Neural progenitor cell (in vitro differentiated cells): ENCODE measurements around the gene EGLN1. TPM values are rescaled to one million over a fixed set of nuclear protein-coding genes. Genes with fewer than 3 reads are reported as not detected.

Experiments
- DNase-seq: peaks from one replicate; pipeline ENCODE4 v3.0.0-alpha.2; 2016; ENCODE audit warnings: low spot score
- H2AFZ ChIP-seq: fragments of 200-600 bp; sonication (generic); replicated peaks from 2 replicates; pipeline ENCODE4 v1.6.1; 2016; ENCODE audit warnings: antibody characterized with exemption
- H3F3A ChIP-seq: fragments of 200-600 bp; sonication (generic); 2 replicates; pipeline ENCODE4 v1.6.1; 2016; ENCODE audit warnings: antibody characterized with exemption, low read depth
- H3K27ac ChIP-seq: fragments of 200-600 bp; sonication (generic); 2 replicates; pipeline ENCODE4 v1.5.1; 2016; ENCODE audit warnings: mild to moderate bottlenecking
- H3K27me3 ChIP-seq: fragments of 200-600 bp; sonication (generic); 2 replicates; pipeline ENCODE4 v1.6.1; 2016; ENCODE audit warnings: mild to moderate bottlenecking, moderate library complexity
- H3K36me3 ChIP-seq: fragments of 200-600 bp; sonication (generic); 2 replicates; pipeline ENCODE4 v1.5.1; 2016
- H3K4me1 ChIP-seq: fragments of 200-600 bp; sonication (generic); 2 replicates; pipeline ENCODE4 v1.6.1; 2016; ENCODE audit warnings: mixed run types
- H3K4me2 ChIP-seq: fragments of 200-600 bp; sonication (generic); 2 replicates; pipeline ENCODE4 v1.6.1; 2016
- H3K4me3 ChIP-seq: fragments of 200-600 bp; sonication (generic); 2 replicates; pipeline ENCODE4 v1.5.1; 2016
- H3K79me2 ChIP-seq: fragments of 200-600 bp; sonication (generic); 2 replicates; pipeline ENCODE4 v1.6.1; 2016; ENCODE audit warnings: low read depth
- H3K9ac ChIP-seq: fragments of 200-600 bp; sonication (generic); 2 replicates; pipeline ENCODE4 v1.6.1; 2016
- H3K9me3 ChIP-seq: fragments of 200-600 bp; sonication (generic); 2 replicates; pipeline ENCODE4 v1.5.1; 2016; ENCODE audit warnings: low read depth
- H4K20me1 ChIP-seq: fragments of 200-600 bp; sonication (generic); 2 replicates; pipeline ENCODE4 v1.6.1; 2016; ENCODE audit warnings: low read depth
- H3K27ac Mint-ChIP-seq: 3 replicates; pipeline ENCODE4 v1.8.0; 2021; ENCODE audit warnings: mixed read lengths
- H3K27me3 Mint-ChIP-seq: 2 replicates; pipeline ENCODE4 v1.8.0; 2022; ENCODE audit warnings: low read depth, mild to moderate bottlenecking, inconsistent platforms, moderate library complexity, mixed read lengths; ENCODE audit not compliant: insufficient read depth
- H3K36me3 Mint-ChIP-seq: 3 replicates; pipeline ENCODE4 v1.8.0; 2021; ENCODE audit warnings: mixed read lengths
- H3K4me1 Mint-ChIP-seq: 3 replicates; pipeline ENCODE4 v1.8.0; 2021; ENCODE audit warnings: mixed read lengths
- H3K4me3 Mint-ChIP-seq: 3 replicates; pipeline ENCODE4 v1.8.0; 2021; ENCODE audit warnings: mild to moderate bottlenecking, moderate library complexity, mixed read lengths
- H3K9me3 Mint-ChIP-seq: 3 replicates; pipeline ENCODE4 v1.8.0; 2020; ENCODE audit warnings: mixed read lengths
- CTCF ChIP-seq: fragments of 200-600 bp; sonication (generic); IDR thresholded peaks from 2 replicates; pipeline ENCODE4 v1.5.1; 2017; ENCODE audit warnings: antibody characterized with exemption, mild to moderate bottlenecking
- EZH2 ChIP-seq: fragments of 200-600 bp; sonication (generic); IDR thresholded peaks from 2 replicates; pipeline ENCODE4 v1.6.1; 2017; ENCODE audit warnings: antibody characterized with exemption, mild to moderate bottlenecking, moderate library complexity
- EZH2phosphoT487 ChIP-seq: fragments of 200-600 bp; sonication (generic); IDR thresholded peaks from 2 replicates; pipeline ENCODE4 v1.6.1; 2017; ENCODE audit warnings: antibody characterized with exemption
- total RNA-seq: library from RNA; depleted of rRNA; stranded (reverse); fragments of >200 nt; gene quantifications from 2 replicates; pipeline ENCODE4 v1.2.3, GENCODE V29; 2015; ENCODE audit warnings: low replicate concordance

Gene EGLN1
- total RNA-seq, 1 donor from 2014 or later, result 30.3 TPM

DNA sequence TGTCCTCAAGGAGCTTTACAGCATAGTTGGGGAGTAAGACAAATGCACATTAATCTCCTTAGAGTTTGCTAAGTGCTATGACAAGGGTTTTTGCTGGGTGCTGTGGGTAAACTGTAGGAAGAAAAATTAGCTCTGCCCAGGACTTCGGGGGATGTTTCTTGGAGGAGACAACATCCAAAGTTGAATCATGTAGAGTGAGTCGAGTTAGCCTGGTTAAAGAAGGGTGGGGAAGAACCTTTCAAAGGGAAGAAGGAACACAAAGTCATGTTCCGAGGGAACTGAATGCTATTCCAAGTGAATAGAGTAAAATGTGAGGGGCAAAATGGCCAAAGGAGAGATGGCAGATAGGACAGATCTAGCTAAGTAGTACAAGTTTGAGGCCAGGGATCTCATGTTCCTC is 66.9 kb downstream of the EGLN1 start:
- no peak for DNase-seq
- Histone ChIP-seq H3K4me3 (no peak overlapping the region), H3K9me3 (no peaks in the 10 kb centered on the region)

GRCh38 chr1:231354330-231355020 is 67.6 kb downstream of the EGLN1 start:
- TF ChIP-seq EZH2phosphoT487 (no peak), CTCF (no peak)
- Histone ChIP-seq H3K79me2 (no peaks in the 10 kb centered on the region), H3K9ac (no peak overlapping the region), H3K9me3 (no peaks in the 10 kb centered on the region), H3K27ac (no peak overlapping the region), H2AFZ (no peak overlapping the region), H3F3A (peaks cover 5% of the 10 kb centered on the region), H3K4me3 (no peak overlapping the region), H3K36me3 (no peaks in the 10 kb centered on the region), H3K27me3 (no peaks in the 10 kb centered on the region), H3K4me1 (no peaks in the 10 kb centered on the region), H3K4me2 (no peak overlapping the region), H4K20me1 (peaks cover 4% of the 10 kb centered on the region)
- no peak overlapping the region for H3K4me3 Mint-ChIP-seq
- peaks cover 8% of the 10 kb centered on the region for H3K36me3 Mint-ChIP-seq
- no peaks in the 10 kb centered on the region for H3K4me1 Mint-ChIP-seq
- DNase-seq, result no peak
- no peaks in the 10 kb centered on the region for H3K9me3 Mint-ChIP-seq
- H3K27me3 Mint-ChIP-seq, result no peaks in the 10 kb centered on the region
- no peak overlapping the region for H3K27ac Mint-ChIP-seq

More for the DNA sequence above, 66.9 kb downstream of the EGLN1 start:
- no peaks in the 10 kb centered on the region for H3K27me3 ChIP-seq
- Mint-ChIP-seq H3K4me3 (no peak overlapping the region), H3K9me3 (no peaks in the 10 kb centered on the region), H3K27ac (no peak overlapping the region), H3K27me3 (no peaks in the 10 kb centered on the region), H3K4me1 (no peaks in the 10 kb centered on the region), H3K36me3 (peaks cover 8% of the 10 kb centered on the region)
- no peak overlapping the region for H3K4me2 ChIP-seq
- H2AFZ ChIP-seq, result no peak overlapping the region
- TF ChIP-seq EZH2 (no peak), EZH2phosphoT487 (no peak), CTCF (no peak)
- H3K79me2 ChIP-seq, result no peaks in the 10 kb centered on the region
- H3K36me3 ChIP-seq, result no peaks in the 10 kb centered on the region
- H3K9ac ChIP-seq, result no peak overlapping the region
- no peaks in the 10 kb centered on the region for H3K4me1 ChIP-seq
- H3F3A ChIP-seq, result peaks cover 5% of the 10 kb centered on the region
- H3K27ac ChIP-seq, result no peak overlapping the region
- H4K20me1 ChIP-seq, result peaks cover 3% of the 10 kb centered on the region

GRCh38 chr1:231353086-231353485 is 69.0 kb downstream of the EGLN1 start:
- no peak overlapping the region for H2AFZ ChIP-seq
- no peaks in the 10 kb centered on the region for H3K27me3 ChIP-seq
- H3K27ac ChIP-seq, result no peak overlapping the region
- no peak overlapping the region for H3K9ac ChIP-seq
- Mint-ChIP-seq H3K27me3 (no peaks in the 10 kb centered on the region), H3K27ac (no peak overlapping the region), H3K4me1 (no peaks in the 10 kb centered on the region), H3K4me3 (no peak overlapping the region), H3K9me3 (no peaks in the 10 kb centered on the region), H3K36me3 (peaks cover 10% of the 10 kb centered on the region)
- H3K4me1 ChIP-seq, result no peaks in the 10 kb centered on the region
- no peaks in the 10 kb centered on the region for H3K79me2 ChIP-seq
- H3K9me3 ChIP-seq, result no peaks in the 10 kb centered on the region
- no peak overlapping the region for H3K4me3 ChIP-seq
- no peak overlapping the region for H3K4me2 ChIP-seq
- H4K20me1 ChIP-seq, result peaks cover 4% of the 10 kb centered on the region
- peaks cover 5% of the 10 kb centered on the region for H3F3A ChIP-seq
- TF ChIP-seq EZH2phosphoT487 (no peak), CTCF (no peak), EZH2 (no peak)
- no peak for DNase-seq
- peaks cover 2% of the 10 kb centered on the region for H3K36me3 ChIP-seq
